HCT116 (cell line): ENCODE results near the gene LRIG1. TPM values are rescaled to one million over a fixed set of nuclear protein-coding genes. Genes with fewer than 3 reads are reported as not detected.

Experiments
- ATAC-seq: fragments of 200-7000 bp; cut with Tn5 transposase; 2 replicates; pipeline ENCODE4 v1.9.1; 2020; ENCODE audit warnings: mild to moderate bottlenecking, moderate library complexity
- BruUV-seq: library from RNA; stranded (reverse); fragments of 400-500 nt; replicated peaks from 2 replicates; lab custom pipeline; 2021; lab: Mats Ljungman, UMichigan
- CTCF ChIA-PET: fragments of 300-600 bp; sonication (Branson Sonifier 250); formaldehyde crosslinking; loops from one replicate; lab custom pipeline; 2021; ENCODE audit warnings: antibody characterized with exemption; lab: Charles Lee
- POLR2A ChIA-PET: fragments of 300-600, 350-600 bp; sonication (Branson Sonifier 250); formaldehyde crosslinking; loops from one replicate; lab custom pipeline; 2021; ENCODE audit warnings: antibody characterized with exemption; lab: Charles Lee
- RAD21 ChIA-PET, 2 experiments: fragments of 300-600 bp; sonication (Branson Sonifier 250); formaldehyde crosslinking; loops; one replicate each; lab custom pipeline; 2023; ENCODE audit warnings: low total read pairs in 2 of 2; ENCODE audit not compliant: uncharacterized antibody in 2 of 2, unreplicated experiment in 2 of 2, low non-redundant PET in 1 of 2; lab: Charles Lee
- DNase-seq: peaks from one replicate; pipeline ENCODE4 v3.0.0-alpha.2; 2010; ENCODE audit warnings: low read depth, low spot score
- H2AFZ ChIP-seq: fragments of 200-600 bp; shearing (Covaris generic), sonication (generic); 2 replicates; pipeline ENCODE4 v1.6.1; 2017; ENCODE audit warnings: low read depth, mixed run types, mixed read lengths, antibody characterized with exemption, low read length; ENCODE audit not compliant: poor library complexity, severe bottlenecking
- H3K27ac ChIP-seq: 2 replicates; pipeline ENCODE4 v1.5.1; 2012; ENCODE audit warnings: low read depth, low read length
- H3K27me3 ChIP-seq: fragments of 200-600 bp; sonication (generic); 2 replicates; pipeline ENCODE4 v1.6.1; 2016; ENCODE audit warnings: mixed run types, low read length, mixed read lengths; ENCODE audit not compliant: insufficient read depth
- H3K36me3 ChIP-seq, 2 experiments: fragments of 200-500 bp in 1 of 2; fragments of 200-600 bp in 1 of 2; sonication (Bioruptor generic) in 1 of 2; sonication (generic) in 1 of 2; 2 replicates each; pipeline versions ENCODE4 v1.5.1 to v1.6.1; 2014 to 2016; ENCODE audit warnings: low read length in 2 of 2, inconsistent platforms in 1 of 2, mixed read lengths in 1 of 2, mixed run types in 1 of 2; ENCODE audit not compliant: insufficient read depth in 2 of 2, control insufficient read depth in 1 of 2
- H3K4me1 ChIP-seq, 2 experiments: fragments of 200-600 bp in 1 of 2; sonication (generic) in 1 of 2; 2 replicates each; pipeline versions ENCODE4 v1.5.1 to v1.6.1; 2012 to 2017; ENCODE audit warnings: low read length in 2 of 2, inconsistent platforms in 1 of 2, mild to moderate bottlenecking in 1 of 2, mixed read lengths in 1 of 2, mixed run types in 1 of 2, moderate library complexity in 1 of 2; ENCODE audit not compliant: insufficient read depth in 2 of 2, control insufficient read depth in 1 of 2
- H3K4me2 ChIP-seq: fragments of 200-600 bp; sonication (generic); 2 replicates; pipeline ENCODE4 v1.6.1; 2017; ENCODE audit warnings: mixed run types, low read length, mixed read lengths
- H3K4me3 ChIP-seq, 2 experiments: fragments of 200-600 bp in 1 of 2; sonication (generic) in 1 of 2; replicated peaks in 1 of 2; 2 replicates each; pipeline ENCODE4 v1.5.1; 2011 to 2016; ENCODE audit warnings: low read length in 2 of 2, control low read depth in 1 of 2, low read depth in 1 of 2, mild to moderate bottlenecking in 1 of 2, mixed read lengths in 1 of 2, mixed run types in 1 of 2
- H3K79me2 ChIP-seq: fragments of 200-600 bp; sonication (generic); 2 replicates; pipeline ENCODE4 v1.6.1; 2017; ENCODE audit warnings: mild to moderate bottlenecking, mixed run types, low read length, moderate library complexity, mixed read lengths; ENCODE audit not compliant: insufficient read depth
- H3K9ac ChIP-seq: fragments of 200-600 bp; sonication (generic); 2 replicates; pipeline ENCODE4 v1.6.1; 2016; ENCODE audit warnings: low read length, mixed read lengths
- H3K9me2 ChIP-seq: fragments of 200-600 bp; sonication (generic), shearing (Covaris generic); 2 replicates; pipeline ENCODE4 v1.6.1; 2017; ENCODE audit warnings: mixed run types, mild to moderate bottlenecking, moderate library complexity; ENCODE audit not compliant: insufficient read depth
- H3K9me3 ChIP-seq, 2 experiments: fragments of 200-500 bp in 1 of 2; fragments of 200-600 bp in 1 of 2; sonication (Bioruptor generic) in 1 of 2; sonication (generic) in 1 of 2; 2 replicates each; pipeline ENCODE4 v1.6.1; 2014 to 2017; ENCODE audit warnings: low read length in 2 of 2, mixed read lengths in 2 of 2, inconsistent platforms in 1 of 2, low read depth in 1 of 2, mild to moderate bottlenecking in 1 of 2, mixed run types in 1 of 2, moderate library complexity in 1 of 2; ENCODE audit not compliant: control insufficient read depth in 1 of 2, insufficient read depth in 1 of 2
- H4K20me1 ChIP-seq: fragments of 200-600 bp; sonication (generic), shearing (Covaris generic); 2 replicates; pipeline ENCODE4 v1.6.1; 2017; ENCODE audit warnings: mixed run types, mild to moderate bottlenecking, moderate library complexity; ENCODE audit not compliant: insufficient read depth
- ATF3 ChIP-seq: IDR thresholded peaks from 2 replicates; pipeline ENCODE4 v1.6.1; 2012
- CBX3 ChIP-seq: IDR thresholded peaks from 2 replicates; pipeline ENCODE4 v1.6.1; 2012; ENCODE audit warnings: low read depth
- ELF1 ChIP-seq: IDR thresholded peaks from 2 replicates; pipeline ENCODE4 v1.6.1; 2012; ENCODE audit warnings: low read depth, borderline replicate concordance
- EZH2 ChIP-seq: fragments of 200-600 bp; sonication (generic); IDR thresholded peaks from 2 replicates; pipeline ENCODE4 v1.6.1; 2017; ENCODE audit warnings: antibody characterized with exemption, mixed run types
- EZH2phosphoT487 ChIP-seq: fragments of 200-600 bp; IDR thresholded peaks from 2 replicates; pipeline ENCODE4 v1.6.1; 2018; ENCODE audit warnings: antibody characterized with exemption, borderline replicate concordance
- FOSL1 ChIP-seq: IDR thresholded peaks from 2 replicates; pipeline ENCODE4 v1.6.1; 2012; ENCODE audit warnings: low read depth
- POLR2A ChIP-seq: IDR thresholded peaks from 2 replicates; pipeline ENCODE4 v1.7.0; 2011; ENCODE audit warnings: borderline replicate concordance; ENCODE audit not compliant: insufficient read depth, insufficient read length; ENCODE audit errors: extremely low read depth
- POLR2AphosphoS5 ChIP-seq: IDR thresholded peaks from 2 replicates; pipeline ENCODE4 v1.6.1; 2011; ENCODE audit warnings: mild to moderate bottlenecking, low read depth, low read length, moderate library complexity
- SP1 ChIP-seq: IDR thresholded peaks from 2 replicates; pipeline ENCODE4 v1.6.1; 2012; ENCODE audit warnings: low read depth
- TCF7L2 ChIP-seq: IDR thresholded peaks from 2 replicates; pipeline ENCODE4 v1.7.0; 2011; ENCODE audit warnings: borderline replicate concordance, inconsistent platforms; ENCODE audit not compliant: insufficient read depth, insufficient read length; ENCODE audit errors: extremely low read depth
- YY1 ChIP-seq: IDR thresholded peaks from 2 replicates; pipeline ENCODE4 v1.6.1; 2011; ENCODE audit warnings: low read length, low read depth, moderate library complexity, mild to moderate bottlenecking; ENCODE audit not compliant: insufficient replicate concordance; ENCODE audit errors: extremely low read depth
- ZBTB33 ChIP-seq: IDR thresholded peaks from 2 replicates; pipeline ENCODE4 v1.6.1; 2011; ENCODE audit warnings: mild to moderate bottlenecking, low read length, moderate library complexity; ENCODE audit not compliant: insufficient replicate concordance; ENCODE audit errors: extremely low read depth
- ZFX ChIP-seq: fragments of 450-650 bp; IDR thresholded peaks from 2 replicates; pipeline ENCODE4 v1.6.1; 2017
- intact Hi-C: fragments of 100-400 bp; cut with micrococcal nuclease; formaldehyde crosslinking; loops from 2 replicates; pipeline ENCODE4 v1.10.0; 2022
- total RNA-seq: library from RNA; stranded (reverse); gene quantifications from one replicate; pipeline ENCODE4 v1.2.1, GENCODE V29; 2021; ENCODE audit not compliant: unreplicated experiment
- TF ChIP-seq, protein P1 (sequence below): IDR thresholded peaks from 2 replicates; pipeline ENCODE4 v1.6.1; 2012; ENCODE audit warnings: low read depth
- TF ChIP-seq, protein P2 (sequence below): IDR thresholded peaks from 2 replicates; pipeline ENCODE4 v1.6.1; 2012

Gene LRIG1
- total RNA-seq, 1 experiment from 2014 or later: 3.1 TPM

GRCh38 chr3:66406163-66406562 lies 94.7 kb downstream of the LRIG1 start:
- Histone ChIP-seq H3K4me1 (no peaks in the 10 kb centered on the region), H3K27me3 (no peaks in the 10 kb centered on the region), H3K4me2 (no peak overlapping the region)
- RAD21 ChIA-PET: no interaction called here
- TF ChIP-seq EZH2phosphoT487 (no peak), EZH2 (no peak), FOSL1 (no peak), YY1 (no peak), ZFX (no peak), SP1 (no peak), POLR2AphosphoS5 (no peak), ATF3 (no peak), ELF1 (no peak), CBX3 (no peak), ZBTB33 (no peak), POLR2A (no peak), TCF7L2 (no peak)
- TF ChIP-seq, protein P1, sequence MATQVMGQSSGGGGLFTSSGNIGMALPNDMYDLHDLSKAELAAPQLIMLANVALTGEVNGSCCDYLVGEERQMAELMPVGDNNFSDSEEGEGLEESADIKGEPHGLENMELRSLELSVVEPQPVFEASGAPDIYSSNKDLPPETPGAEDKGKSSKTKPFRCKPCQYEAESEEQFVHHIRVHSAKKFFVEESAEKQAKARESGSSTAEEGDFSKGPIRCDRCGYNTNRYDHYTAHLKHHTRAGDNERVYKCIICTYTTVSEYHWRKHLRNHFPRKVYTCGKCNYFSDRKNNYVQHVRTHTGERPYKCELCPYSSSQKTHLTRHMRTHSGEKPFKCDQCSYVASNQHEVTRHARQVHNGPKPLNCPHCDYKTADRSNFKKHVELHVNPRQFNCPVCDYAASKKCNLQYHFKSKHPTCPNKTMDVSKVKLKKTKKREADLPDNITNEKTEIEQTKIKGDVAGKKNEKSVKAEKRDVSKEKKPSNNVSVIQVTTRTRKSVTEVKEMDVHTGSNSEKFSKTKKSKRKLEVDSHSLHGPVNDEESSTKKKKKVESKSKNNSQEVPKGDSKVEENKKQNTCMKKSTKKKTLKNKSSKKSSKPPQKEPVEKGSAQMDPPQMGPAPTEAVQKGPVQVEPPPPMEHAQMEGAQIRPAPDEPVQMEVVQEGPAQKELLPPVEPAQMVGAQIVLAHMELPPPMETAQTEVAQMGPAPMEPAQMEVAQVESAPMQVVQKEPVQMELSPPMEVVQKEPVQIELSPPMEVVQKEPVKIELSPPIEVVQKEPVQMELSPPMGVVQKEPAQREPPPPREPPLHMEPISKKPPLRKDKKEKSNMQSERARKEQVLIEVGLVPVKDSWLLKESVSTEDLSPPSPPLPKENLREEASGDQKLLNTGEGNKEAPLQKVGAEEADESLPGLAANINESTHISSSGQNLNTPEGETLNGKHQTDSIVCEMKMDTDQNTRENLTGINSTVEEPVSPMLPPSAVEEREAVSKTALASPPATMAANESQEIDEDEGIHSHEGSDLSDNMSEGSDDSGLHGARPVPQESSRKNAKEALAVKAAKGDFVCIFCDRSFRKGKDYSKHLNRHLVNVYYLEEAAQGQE: no peak
- TF ChIP-seq, protein P2, sequence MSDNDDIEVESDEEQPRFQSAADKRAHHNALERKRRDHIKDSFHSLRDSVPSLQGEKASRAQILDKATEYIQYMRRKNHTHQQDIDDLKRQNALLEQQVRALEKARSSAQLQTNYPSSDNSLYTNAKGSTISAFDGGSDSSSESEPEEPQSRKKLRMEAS: no peak
- TF ChIP-seq, all 23 proteins: peak for 0
- no peak overlapping the region for H3K4me3 ChIP-seq
- ATAC-seq (no peak), DNase-seq (no peak)
- H3K9me3 ChIP-seq: no peaks in the 10 kb centered on the region
- no peaks in the 10 kb centered on the region for H3K36me3 ChIP-seq
- ChIA-PET POLR2A (no interaction called here), CTCF (interaction anchor here (0.9 kb wide), 1 partner anchor 415 kb away, joined by 4 read pairs; no protein-coding TSS in a partner anchor)
- no peak overlapping the region for H3K9ac ChIP-seq
- H3K9me2 ChIP-seq: no peaks in the 10 kb centered on the region
- intact Hi-C loops: no loop called here
- H3K79me2 ChIP-seq: no peaks in the 10 kb centered on the region
- no TSS peak for BruUV-seq
- no peaks in the 10 kb centered on the region for H4K20me1 ChIP-seq
- no peak overlapping the region for H2AFZ ChIP-seq
- no peak overlapping the region for H3K27ac ChIP-seq
